HG03520 (cell line): ENCODE measurements around the gene ACBD6.

ENCODE experiments used
- ATAC-seq: cut with Tn5 transposase; IDR thresholded peaks from one replicate; pipeline ENCODE4 v1.9.1; 2021; ENCODE audit warnings: mild to moderate bottlenecking, moderate library complexity; ENCODE audit not compliant: unreplicated experiment

Gene ACBD6

DNA sequence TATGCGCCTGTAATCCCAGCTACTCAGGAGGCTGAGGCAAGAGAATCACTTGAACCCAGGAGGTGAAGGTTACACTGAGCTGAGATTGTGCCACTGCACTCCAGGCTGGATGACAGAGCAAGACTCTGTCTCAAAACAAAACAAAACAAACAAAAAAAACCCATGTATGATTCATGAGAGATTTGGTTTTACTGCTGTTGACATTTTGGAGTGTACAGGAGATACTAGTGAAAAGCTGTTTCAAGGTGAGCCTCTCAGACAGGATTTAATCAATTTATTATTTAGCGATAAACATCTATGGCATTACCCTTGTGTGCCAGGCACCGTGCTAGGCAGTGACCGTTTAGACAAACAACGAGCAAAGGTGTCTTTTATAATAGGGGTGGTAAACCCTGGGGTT lies 255.8 kb downstream of the ACBD6 start:
- no peak for ATAC-seq

- no peak for ATAC-seq
These were observed 257.5 kb downstream of the ACBD6 start for GRCh38 chr1:180244840-180245239.

DNA sequence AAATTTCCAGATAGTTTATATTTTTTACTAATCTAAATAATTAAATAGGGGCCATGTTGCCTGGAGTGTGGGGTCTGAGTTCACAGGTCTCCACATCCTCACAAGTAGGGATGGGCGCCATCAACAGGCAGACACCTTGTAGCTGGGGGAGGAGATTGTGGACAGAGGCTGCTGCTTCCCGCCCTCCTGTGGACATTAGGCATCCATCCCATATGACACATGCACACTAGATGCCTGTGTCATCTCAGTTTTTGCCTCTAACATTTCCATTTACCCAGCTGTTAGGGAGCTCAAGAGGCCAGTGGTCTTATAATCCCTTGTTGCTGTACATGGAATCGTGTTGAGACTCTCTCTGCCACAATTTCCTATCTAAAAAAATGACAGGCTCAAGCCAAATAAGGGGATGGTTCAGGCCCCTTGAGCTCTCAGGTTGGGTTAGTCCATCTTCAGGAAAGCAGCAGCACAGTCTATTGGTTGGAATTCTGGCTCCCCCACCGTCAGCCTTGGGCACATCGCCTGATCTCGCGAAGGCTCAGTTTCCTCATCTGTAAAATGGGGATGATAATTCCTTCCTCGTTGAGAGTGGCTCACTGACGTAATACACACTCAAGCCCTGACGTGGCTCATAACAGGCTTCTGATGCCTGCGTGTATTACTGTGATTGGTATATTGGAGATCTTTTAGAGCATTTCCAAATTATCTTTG lies 258.7 kb downstream of the ACBD6 start:
- ATAC-seq = no peak

- ATAC-seq = no peak
These were observed 260.4 kb downstream of the ACBD6 start for GRCh38 chr1:180241716-180242544.

DNA sequence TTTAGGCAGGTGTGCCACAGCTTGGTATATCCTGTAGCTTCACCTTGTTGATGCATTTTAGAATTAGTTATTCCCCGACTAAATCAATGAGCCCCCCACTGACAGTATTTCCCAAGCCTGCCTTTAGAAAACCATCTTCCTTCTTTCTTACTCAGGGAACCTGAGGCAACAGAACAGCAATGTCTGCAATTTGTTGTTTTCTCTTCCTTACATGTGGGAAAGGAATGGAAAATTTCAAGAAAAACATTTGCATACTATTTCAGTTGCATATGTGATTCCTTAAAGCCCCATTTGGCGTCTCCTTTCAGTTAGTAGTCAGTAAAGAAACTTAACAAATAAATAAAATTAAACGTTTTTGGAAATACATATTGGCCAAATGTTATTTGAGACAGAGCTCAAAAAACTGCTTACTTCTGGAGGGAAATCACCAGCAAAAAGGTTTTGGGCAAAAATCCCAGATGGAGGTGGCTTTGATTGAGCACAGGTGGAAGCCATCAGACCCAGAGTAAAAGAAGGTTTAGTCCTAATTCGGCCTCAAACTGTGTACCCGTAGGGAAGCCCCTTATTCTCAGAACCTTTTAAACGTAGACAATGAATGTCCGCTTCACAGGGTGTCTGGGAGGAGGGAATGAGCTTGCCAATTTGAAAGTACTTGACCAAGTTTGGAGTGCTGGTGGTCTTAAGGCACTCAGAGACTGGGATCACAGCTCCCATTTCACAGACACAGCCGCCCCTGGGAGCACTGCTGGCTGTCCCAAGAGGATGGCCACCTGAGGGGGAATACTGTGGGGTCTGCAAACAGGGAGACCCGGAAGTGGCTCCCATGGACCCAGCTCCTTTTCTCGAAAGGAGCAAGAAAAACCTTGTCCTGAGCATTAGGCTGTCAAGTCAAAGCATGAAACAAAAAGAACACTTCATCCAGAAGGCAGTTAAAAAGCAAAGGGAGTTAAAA lies 263.0 kb downstream of the ACBD6 start:
- no peak for ATAC-seq

DNA sequence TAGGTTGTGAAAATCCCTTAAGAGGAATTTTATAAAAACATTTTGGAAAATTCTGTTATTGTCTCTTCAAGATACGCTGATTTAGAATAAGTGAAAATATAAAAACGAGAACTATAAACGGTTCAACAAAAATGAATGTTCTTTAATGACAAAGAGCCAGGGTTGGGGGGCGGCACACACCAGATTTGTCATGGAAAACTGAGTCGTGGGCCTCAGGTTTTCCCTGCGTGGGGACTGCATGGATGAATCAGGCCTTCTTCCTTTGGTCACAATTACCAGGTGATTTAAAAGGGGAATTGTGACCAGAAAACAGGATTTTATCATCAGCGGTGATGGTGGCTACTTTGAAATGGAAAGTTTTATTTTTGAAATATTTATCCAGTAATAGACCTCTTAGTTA lies 263.7 kb downstream of the ACBD6 start:
- no peak for ATAC-seq
